Heart left ventricle (tissue), 16 donors: ENCODE results near the gene PTGR3. TPM values are rescaled to one million over a fixed set of nuclear protein-coding genes. Genes with fewer than 3 reads are reported as not detected.

Experiments used
- ATAC-seq, 4 donors: fragments of 200-7000 bp; cut with Tn5 transposase; one replicate each; pipeline ENCODE4 v1.9.1; 2020 to 2022; ENCODE audit warnings: moderate library complexity in 4 of 4, mild to moderate bottlenecking in 3 of 4, moderate number of reproducible peaks in 1 of 4
- DNase-seq, 5 donors: peaks; one replicate each; pipeline ENCODE4 v3.0.0-alpha.2; 2020
- H3K27ac ChIP-seq, 12 donors: fragments of 200-600 bp; sonication (generic) in 4 of 12; one replicate each; pipeline versions ENCODE4 v1.5.0 to v1.8.0; 2016 to 2022; ENCODE audit warnings: mild to moderate bottlenecking in 2 of 12
- H3K27me3 ChIP-seq, 9 donors: fragments of 200-600 bp; sonication (generic) in 2 of 9; one replicate each; pipeline versions ENCODE4 v1.5.1 to v1.8.0; 2016 to 2022; ENCODE audit warnings: mild to moderate bottlenecking in 3 of 9
- H3K36me3 ChIP-seq, 9 donors: fragments of 200-600 bp; sonication (generic) in 2 of 9; one replicate each; pipeline versions ENCODE4 v1.5.0 to v1.8.0; 2018 to 2022; ENCODE audit warnings: mild to moderate bottlenecking in 2 of 9
- H3K4me1 ChIP-seq, 12 donors: fragments of 200-600 bp; sonication (generic) in 4 of 12; one replicate each; pipeline versions ENCODE4 v1.5.0 to v1.8.0; 2016 to 2022; ENCODE audit warnings: mild to moderate bottlenecking in 3 of 12
- H3K4me3 ChIP-seq, 12 donors: fragments of 200-600 bp; sonication (generic) in 4 of 12; one replicate each; pipeline versions ENCODE4 v1.5.0 to v1.8.0; 2017 to 2022; ENCODE audit warnings: mild to moderate bottlenecking in 9 of 12, moderate library complexity in 4 of 12
- H3K9me3 ChIP-seq, 12 donors: fragments of 200-600 bp; sonication (generic) in 4 of 12; one replicate each; pipeline versions ENCODE4 v1.5.0 to v1.8.0; 2016 to 2022; ENCODE audit warnings: mild to moderate bottlenecking in 1 of 12
- CTCF ChIP-seq, 12 donors: fragments of 200-600 bp; sonication (generic) in 4 of 12; IDR thresholded peaks; one replicate each; pipeline versions ENCODE4 v1.5.0 to v1.8.0; 2018 to 2022; ENCODE audit warnings: antibody characterized with exemption in 12 of 12, mild to moderate bottlenecking in 5 of 12
- POLR2A ChIP-seq, 2 donors: fragments of 450-650 bp; IDR thresholded peaks; one replicate each; pipeline ENCODE4 v1.6.1; 2017; ENCODE audit warnings: antibody characterized with exemption in 2 of 2, mild to moderate bottlenecking in 2 of 2, moderate library complexity in 2 of 2
- WGBS, 4 donors: extraction: QIAGEN DNeasy Blood & Tissue Kit in 2 of 4; methylation state at CpG; one replicate each; pipeline versions ENCODE4 v1.1.5 to v1.1.7; 2013 to 2018; 5-methylcytosine and 5-hydroxymethylcytosine counted together
- intact Hi-C, 10 donors: fragments of 100-400 bp; cut with DNase I; formaldehyde crosslinking; loops; one replicate each; pipeline versions ENCODE4 v1.11.1 to v1.14.2; 2022
- polyA plus RNA-seq, 2 donors: library from polyadenylated mRNA; stranded (reverse); fragments of 200-250 nt; gene quantifications; one replicate each; pipeline ENCODE4 v1.2.3, GENCODE V29; 2013
- total RNA-seq, 9 donors: library from RNA; depleted of rRNA in 2 of 9; stranded (reverse); fragments of >200 nt in 2 of 9; fragmentation: NEBNext Ultra II Directional in 3 of 9; extraction: Animal tissue kit (Norgen Biotek cat#: 25700) in 3 of 9; gene quantifications; one replicate each; pipeline versions ENCODE4 v1.1.0 to v1.2.4, GENCODE V29; 2016 to 2023
- donor health status: ischemic (EF 13 %, LVEDD 7.1; RV severe dilation, severe dysfunction).
- donor health status: healthy with polysubstance abuse.
- donor health status: DM: no; HTN: yes; CAD: no.
- donor health status: DM: no; HTN: no; CAD: no.
- donor health status: ischemic (EF 25% LVEDD 6.9; RV normal size, moderate dysfunction).
- donor health status: ischemic (EF 25% LVEDD 5.7; RV mildly dilated, moderate dysfunction).
- donor health status: healthy.
- donor health status: DM: yes; HTN: yes; CAD: no.
- donor health status: ischemic (EF 35%, LVEDD 5.7; RV mildly dilated, moderate dysfunction).
- donor health status: nonischemic (EF 11% LVEDD 7.7; RV severe dilation, severe dysfunction).
- donor health status: DM: yes; HTN: yes; CAD: no.
- donor health status: PGD.
- donor health status: ischemic (EF 29% LVEDD 5.4; RV normal size, mild dysfunction).
- donor health status: nonischemic (EF 23%, LVEDD 6.1; RV moderate dilation, normal function).

PTGR3 gene
- total and polyA plus RNA-seq, 11 donors: 13.6 to 58.2 (median 49.1) TPM

- TF ChIP-seq CTCF (IDR thresholded peaks at IDR 0.05) (no peak), POLR2A (IDR thresholded peaks at IDR 0.05) (no peak)
- H3K27me3 ChIP-seq: no peaks in the 10 kb centered on the region
- intact Hi-C loops: loop anchor here in 1 of 10 donors (10.0 kb wide), 1 partner anchor 90 kb away; no protein-coding TSS in a partner anchor
- ATAC-seq (no peak), DNase-seq (no peak)
- peaks cover 0 to 64% (median 39%) of the 10 kb centered on the region in 12 donors for H3K4me1 ChIP-seq
- no peaks in the 10 kb centered on the region for H3K36me3 ChIP-seq
- no peak overlapping the region for H3K4me3 ChIP-seq
- 88 to 96% (median 91%) methylated on average over 3 of the region's 3 CpGs for WGBS, 4 donors
- H3K9me3 ChIP-seq: no peaks in the 10 kb centered on the region
- no peak overlapping the region for H3K27ac ChIP-seq
These were observed 46.2 kb upstream of the PTGR3 start for GRCh38 chr18:75255094-75255493.

GRCh38 chr18:75253784-75254183 is 44.8 kb upstream of the PTGR3 start:
- no peaks in the 10 kb centered on the region for H3K27me3 ChIP-seq
- H3K9me3 ChIP-seq: no peaks in the 10 kb centered on the region
- no peak for TF ChIP-seq CTCF (IDR thresholded peaks at IDR 0.05)
- no peak for TF ChIP-seq POLR2A (IDR thresholded peaks at IDR 0.05)
- intact Hi-C loops: loop anchor here in 2 of 10 donors (2.0 to 10.0 kb wide), 2 partner anchors 43 to 89 kb away; partner anchors contain the start of gene TSHZ1 (in 1 of the 2)
- H3K4me3 ChIP-seq: peak overlapping the region in 3 of 12 donors; percentile 0 to 29 (median 22)
- peak overlapping the region in 8 of 12 donors; percentile 19 to 64 (median 41) for H3K27ac ChIP-seq
- 74 to 83% (median 77%) methylated on average over 4 of the region's 4 CpGs for WGBS, 4 donors
- DNase-seq: no peak
- peak in 2 of 4 donors; percentile 50 to 71 for ATAC-seq
- no peaks in the 10 kb centered on the region for H3K36me3 ChIP-seq
- peaks cover 0 to 70% (median 40%) of the 10 kb centered on the region in 12 donors for H3K4me1 ChIP-seq

DNA sequence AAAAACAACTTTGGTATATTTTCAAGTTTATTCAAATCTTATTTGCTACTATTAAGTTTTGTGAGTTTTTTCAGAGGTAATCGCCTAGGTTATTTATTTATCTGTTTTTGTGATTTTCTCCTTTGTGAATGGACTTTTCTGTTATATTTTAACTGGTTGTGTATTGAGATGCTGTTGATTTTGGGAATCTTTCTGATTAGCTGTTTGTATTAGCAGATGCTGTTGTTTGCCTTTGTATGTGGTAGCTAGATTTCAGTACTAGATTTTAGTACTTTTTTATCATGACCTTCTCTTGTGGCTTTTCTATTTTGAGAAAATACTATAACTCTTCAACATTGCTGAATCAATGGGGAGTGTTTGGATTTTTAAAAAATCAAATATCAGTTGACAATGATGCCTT is 44.1 kb upstream of the PTGR3 start:
- no peaks in the 10 kb centered on the region for H3K27me3 ChIP-seq
- H3K9me3 ChIP-seq: no peaks in the 10 kb centered on the region
- DNase-seq (no peak), ATAC-seq (no peak)
- H3K27ac ChIP-seq: peak overlapping the region in 8 of 12 donors; percentile 2 to 64 (median 41)
- H3K4me1 ChIP-seq: peaks cover 0 to 72% (median 48%) of the 10 kb centered on the region in 12 donors
- peak overlapping the region in 3 of 12 donors; percentile 0 to 29 (median 22) for H3K4me3 ChIP-seq
- 78 to 90% (median 81%) methylated on average over 1 of the region's 1 CpG for WGBS, 4 donors
- intact Hi-C loops: loop anchor here in 2 of 10 donors (2.0 to 10.0 kb wide), 2 partner anchors 42 to 88 kb away; partner anchors contain the start of gene TSHZ1 (in 1 of the 2)
- H3K36me3 ChIP-seq: no peaks in the 10 kb centered on the region
- no peak for TF ChIP-seq POLR2A (IDR thresholded peaks at IDR 0.05)
- TF ChIP-seq CTCF (IDR thresholded peaks at IDR 0.05): no peak

- ATAC-seq (no peak), DNase-seq (no peak)
- H3K36me3 ChIP-seq: no peaks in the 10 kb centered on the region
- no peak overlapping the region for H3K4me3 ChIP-seq
- no peaks in the 10 kb centered on the region for H3K9me3 ChIP-seq
- peaks cover 0 to 75% (median 50%) of the 10 kb centered on the region in 12 donors for H3K4me1 ChIP-seq
- intact Hi-C loops: loop anchor here in 2 of 10 donors (2.0 to 10.0 kb wide), 2 partner anchors 41 to 87 kb away; partner anchors contain the start of gene TSHZ1 (in 1 of the 2)
- TF ChIP-seq CTCF (IDR thresholded peaks at IDR 0.05): no peak
- no peaks in the 10 kb centered on the region for H3K27me3 ChIP-seq
- peak overlapping the region in 3 of 12 donors; percentile 2 to 5 (median 2) for H3K27ac ChIP-seq
- 36 to 57% (median 51%) methylated on average over 2 of the region's 2 CpGs for WGBS, 4 donors
These were observed 43.2 kb upstream of the PTGR3 start for GRCh38 chr18:75252136-75252535.
